GM18526 (cell line): ENCODE results near the gene RFC3.

Source experiments
- POLR2A ChIP-seq: IDR thresholded peaks from 3 replicates; pipeline ENCODE4 v1.6.1; 2011; ENCODE audit not compliant: insufficient read length; ENCODE audit errors: extremely low read depth

RFC3 gene

GRCh38 chr13:33799950-33800592, 17.9 kb upstream of the RFC3 start:
- no peak for TF ChIP-seq POLR2A

GRCh38 chr13:33800646-33801186, 17.2 kb upstream of the RFC3 start:
- TF ChIP-seq POLR2A: no peak

- TF ChIP-seq POLR2A: no peak
Measured at GRCh38 chr13:33806470-33807248, 11.3 kb upstream of the RFC3 start.

- TF ChIP-seq POLR2A: no peak
Measured at GRCh38 chr13:33815011-33815550, 2.9 kb upstream of the RFC3 start.

GRCh38 chr13:33816912-33817311, 1.0 kb upstream of the RFC3 start:
- TF ChIP-seq POLR2A: no peak

- no peak for TF ChIP-seq POLR2A
Measured at GRCh38 chr13:33817513-33817900, 442 bp upstream of the RFC3 start.

GRCh38 chr13:33825083-33825482, 7.1 kb downstream of the RFC3 start:
- no peak for TF ChIP-seq POLR2A

GRCh38 chr13:33827139-33827538, 9.2 kb downstream of the RFC3 start:
- no peak for TF ChIP-seq POLR2A

GRCh38 chr13:33828431-33829129, 10.6 kb downstream of the RFC3 start:
- TF ChIP-seq POLR2A: no peak

GRCh38 chr13:33832872-33833271, 14.9 kb downstream of the RFC3 start:
- no peak for TF ChIP-seq POLR2A

- no peak for TF ChIP-seq POLR2A
Measured at GRCh38 chr13:33838647-33839046, 20.7 kb downstream of the RFC3 start.

- TF ChIP-seq POLR2A: no peak
Measured at GRCh38 chr13:33840402-33840801, 22.5 kb downstream of the RFC3 start.

- TF ChIP-seq POLR2A: no peak
Measured at GRCh38 chr13:33842207-33842606, 24.3 kb downstream of the RFC3 start.

GRCh38 chr13:33842986-33843385, 25.0 kb downstream of the RFC3 start:
- TF ChIP-seq POLR2A: no peak

GRCh38 chr13:33845572-33846302, 27.8 kb downstream of the RFC3 start:
- TF ChIP-seq POLR2A: no peak
